ENCODE measurements around the gene FBXO5.

DNA sequence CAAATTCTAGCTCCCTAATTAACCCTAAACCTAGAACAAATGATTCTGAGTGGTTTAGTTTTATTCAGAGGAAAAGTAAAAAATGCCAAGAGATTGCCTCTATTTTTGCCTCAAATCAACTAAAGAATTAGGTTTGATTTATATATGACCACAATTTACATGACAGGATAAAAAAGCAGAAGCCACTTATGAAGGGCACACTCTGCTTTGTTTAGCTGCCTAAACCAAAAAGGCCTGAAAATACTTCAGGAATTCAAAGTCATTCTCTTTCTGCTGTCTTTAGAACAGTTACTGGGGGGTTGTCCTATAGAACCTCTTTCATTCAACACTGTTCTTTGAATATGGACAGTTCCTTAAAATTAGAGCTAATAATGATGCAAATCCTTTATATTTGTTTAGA, 5.3 kb downstream of the FBXO5 start:
- TF ChIP-seq MEF2A (IDR thresholded peaks at IDR 0.05; ENCODE audit: borderline replicate concordance, low read depth) (no peak), POLR2AphosphoS5 (IDR thresholded peaks at IDR 0.05; ENCODE audit: low read depth, low read length) (no peak)
- TF ChIP-seq, protein P1, sequence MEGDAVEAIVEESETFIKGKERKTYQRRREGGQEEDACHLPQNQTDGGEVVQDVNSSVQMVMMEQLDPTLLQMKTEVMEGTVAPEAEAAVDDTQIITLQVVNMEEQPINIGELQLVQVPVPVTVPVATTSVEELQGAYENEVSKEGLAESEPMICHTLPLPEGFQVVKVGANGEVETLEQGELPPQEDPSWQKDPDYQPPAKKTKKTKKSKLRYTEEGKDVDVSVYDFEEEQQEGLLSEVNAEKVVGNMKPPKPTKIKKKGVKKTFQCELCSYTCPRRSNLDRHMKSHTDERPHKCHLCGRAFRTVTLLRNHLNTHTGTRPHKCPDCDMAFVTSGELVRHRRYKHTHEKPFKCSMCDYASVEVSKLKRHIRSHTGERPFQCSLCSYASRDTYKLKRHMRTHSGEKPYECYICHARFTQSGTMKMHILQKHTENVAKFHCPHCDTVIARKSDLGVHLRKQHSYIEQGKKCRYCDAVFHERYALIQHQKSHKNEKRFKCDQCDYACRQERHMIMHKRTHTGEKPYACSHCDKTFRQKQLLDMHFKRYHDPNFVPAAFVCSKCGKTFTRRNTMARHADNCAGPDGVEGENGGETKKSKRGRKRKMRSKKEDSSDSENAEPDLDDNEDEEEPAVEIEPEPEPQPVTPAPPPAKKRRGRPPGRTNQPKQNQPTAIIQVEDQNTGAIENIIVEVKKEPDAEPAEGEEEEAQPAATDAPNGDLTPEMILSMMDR (IDR thresholded peaks at IDR 0.05) = no peak
